Raji (cell line): ENCODE measurements around the gene EP400.

ENCODE experiments used
- POLR2A ChIP-seq: IDR thresholded peaks from 2 replicates; pipeline ENCODE4 v1.6.1; 2011; ENCODE audit warnings: low read depth, low read length, control low read depth; ENCODE audit not compliant: insufficient read depth

EP400 gene

GRCh38 chr12:132116709-132117557, 167.2 kb downstream of the EP400 start:
- TF ChIP-seq POLR2A = no peak

DNA sequence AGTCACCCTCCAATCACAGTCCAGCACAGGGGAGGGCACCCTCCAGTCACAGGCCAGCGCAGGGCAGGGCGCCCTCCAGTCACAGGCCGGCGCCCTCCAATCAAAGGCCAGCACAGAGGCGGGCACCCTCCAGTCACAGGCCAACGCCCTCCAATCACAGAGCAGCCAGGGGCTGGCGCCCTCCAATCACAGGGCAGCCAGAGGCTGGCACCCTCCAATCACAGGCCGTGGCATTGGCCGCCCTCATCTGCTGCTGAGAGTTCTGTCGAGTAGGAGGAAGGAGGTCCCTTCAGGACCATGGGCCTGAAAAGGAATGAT, 167.8 kb downstream of the EP400 start:
- no peak for TF ChIP-seq POLR2A

DNA sequence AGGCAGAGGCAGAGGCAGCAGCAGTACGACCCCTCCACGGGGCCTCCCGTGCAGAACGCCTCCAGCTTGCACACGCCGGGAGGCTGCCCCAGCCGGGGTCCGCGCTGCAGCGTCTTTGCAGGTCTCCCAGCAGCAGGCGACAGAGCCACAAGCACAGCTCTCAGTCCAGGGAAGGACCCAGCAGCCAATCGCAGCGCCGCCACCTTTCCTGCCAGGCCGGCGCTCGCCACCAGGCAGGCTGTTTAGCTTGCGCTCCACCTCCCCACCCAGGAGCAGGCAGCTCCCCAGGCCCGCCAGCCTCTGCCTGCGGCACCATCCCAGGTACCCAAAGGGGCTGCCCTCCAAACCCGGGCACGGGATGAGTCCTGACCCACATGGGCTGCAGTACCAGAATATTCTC, 169.1 kb downstream of the EP400 start:
- no peak for TF ChIP-seq POLR2A

DNA sequence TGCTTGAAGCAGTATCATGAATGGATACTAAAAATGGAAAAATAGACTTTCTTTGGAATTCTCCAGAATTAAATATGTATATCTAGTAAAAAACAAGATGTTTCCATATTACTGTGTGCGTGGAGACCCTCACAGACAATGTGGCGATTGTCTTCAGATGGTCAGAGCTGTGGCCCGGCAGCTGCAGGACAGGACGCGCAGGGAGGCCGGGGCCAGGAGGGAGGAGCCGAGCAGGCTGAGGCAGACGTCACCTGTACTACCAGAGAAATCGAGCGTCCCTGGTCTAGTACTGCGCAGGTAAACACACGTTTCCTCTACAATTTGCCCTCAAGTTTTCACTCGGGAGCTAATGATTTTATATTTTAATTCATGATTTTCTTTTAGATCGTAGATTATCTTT, 171.5 kb downstream of the EP400 start:
- TF ChIP-seq POLR2A = no peak

- TF ChIP-seq POLR2A = no peak
Measured at GRCh38 chr12:132123970-132124765, 174.4 kb downstream of the EP400 start.

DNA sequence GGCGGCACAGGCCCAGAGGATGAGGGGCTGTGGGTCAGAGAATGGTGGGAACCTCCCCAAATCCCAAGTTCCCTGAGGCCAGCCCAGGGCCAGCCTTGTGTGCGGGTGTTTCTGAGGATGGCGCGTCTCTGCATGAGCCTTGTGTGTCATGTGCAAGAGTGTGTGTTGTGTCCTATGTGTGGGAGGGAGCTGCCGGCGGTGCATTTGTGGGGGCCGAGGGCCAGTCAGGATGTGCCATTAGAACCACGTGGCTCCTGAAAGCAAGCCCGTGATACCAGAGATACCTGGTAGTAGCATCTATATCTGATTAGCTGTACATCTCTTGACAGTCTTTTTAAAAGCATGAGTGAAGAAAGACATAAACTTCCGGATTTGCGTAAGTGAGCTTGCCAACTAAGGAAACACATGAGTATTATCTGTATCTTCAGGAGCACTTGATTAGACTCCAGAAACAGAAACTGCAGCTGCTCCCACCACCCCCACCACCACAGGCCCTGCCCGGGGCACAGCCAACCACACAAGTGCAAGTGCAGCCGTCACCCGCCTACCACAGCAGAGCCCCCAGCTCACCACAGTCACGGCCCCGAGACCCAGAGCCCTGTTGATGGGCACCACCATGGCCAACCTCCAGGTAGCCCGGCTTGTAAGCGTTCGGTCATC, 175.2 kb downstream of the EP400 start:
- TF ChIP-seq POLR2A = no peak

GRCh38 chr12:132125736-132126135, 176.0 kb downstream of the EP400 start:
- no peak for TF ChIP-seq POLR2A

GRCh38 chr12:132127041-132127440, 177.3 kb downstream of the EP400 start:
- TF ChIP-seq POLR2A = no peak

GRCh38 chr12:132129007-132129406, 179.3 kb downstream of the EP400 start:
- TF ChIP-seq POLR2A = no peak

DNA sequence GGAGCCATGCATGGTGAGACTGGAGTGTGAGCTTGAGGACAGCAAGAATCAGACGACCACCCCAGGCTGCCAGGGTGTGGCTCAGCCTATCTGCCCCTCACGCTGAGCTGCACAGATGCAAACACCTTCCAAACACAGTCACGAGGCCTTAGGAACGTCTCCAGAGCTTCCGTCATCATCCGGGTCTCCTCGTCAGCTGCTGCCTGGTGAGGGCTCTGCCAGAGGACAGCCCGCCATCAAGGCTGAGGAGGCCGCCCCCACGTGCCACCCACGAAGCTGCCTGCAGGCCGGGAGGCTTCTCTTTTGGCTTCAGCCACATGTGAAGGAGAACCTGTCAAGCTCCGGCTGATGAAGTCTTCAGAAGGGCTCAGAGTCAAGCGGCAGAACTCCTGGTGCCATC, 180.9 kb downstream of the EP400 start:
- no peak for TF ChIP-seq POLR2A
